Mesenchymal stem cell (in vitro differentiated cells and primary cell): Measurements from ENCODE around the gene ARID3A.

ENCODE experiments used
- DNase-seq: peaks from one replicate; pipeline ENCODE4 v3.0.0-alpha.2; 2013
- H2AFZ ChIP-seq: one replicate; pipeline ENCODE4 v1.6.1; 2013; ENCODE audit warnings: low read depth, mild to moderate bottlenecking, control low read depth, inconsistent platforms, low read length, moderate library complexity
- H2AK5ac ChIP-seq: 2 replicates; pipeline ENCODE4 v1.6.1; 2013; ENCODE audit warnings: low read length, moderate library complexity, mild to moderate bottlenecking, inconsistent platforms; ENCODE audit not compliant: severe bottlenecking
- H2BK120ac ChIP-seq: one replicate; pipeline ENCODE4 v1.6.1; 2013; ENCODE audit warnings: low read depth, mild to moderate bottlenecking, inconsistent platforms, low read length, moderate library complexity
- H2BK12ac ChIP-seq, 2 experiments: one replicate each; pipeline ENCODE4 v1.6.1; 2013; ENCODE audit warnings: inconsistent platforms in 2 of 2, low read length in 2 of 2, mild to moderate bottlenecking in 2 of 2, moderate library complexity in 2 of 2, control low read depth in 1 of 2
- H2BK15ac ChIP-seq: one replicate; pipeline ENCODE4 v1.6.1; 2013; ENCODE audit warnings: mild to moderate bottlenecking, low read depth, inconsistent platforms; ENCODE audit not compliant: poor library complexity, severe bottlenecking
- H2BK5ac ChIP-seq: 2 replicates; pipeline ENCODE4 v1.6.1; 2013; ENCODE audit warnings: low read depth, mild to moderate bottlenecking, low read length, control low read depth, inconsistent platforms; ENCODE audit not compliant: poor library complexity, severe bottlenecking
- H3K14ac ChIP-seq, 2 experiments: one replicate each; pipeline ENCODE4 v1.6.1; 2013; ENCODE audit warnings: inconsistent platforms in 2 of 2, low read length in 2 of 2, control low read depth in 1 of 2, mild to moderate bottlenecking in 1 of 2, moderate library complexity in 1 of 2
- H3K18ac ChIP-seq, 2 experiments: one replicate each; pipeline ENCODE4 v1.6.1; 2013; ENCODE audit warnings: inconsistent platforms in 2 of 2, low read length in 2 of 2, control low read depth in 1 of 2, low read depth in 1 of 2, mild to moderate bottlenecking in 1 of 2
- H3K23ac ChIP-seq, 2 experiments: one replicate each; pipeline ENCODE4 v1.6.1; 2013; ENCODE audit warnings: inconsistent platforms in 2 of 2, low read length in 2 of 2, mild to moderate bottlenecking in 2 of 2, moderate library complexity in 2 of 2, control low read depth in 1 of 2
- H3K27ac ChIP-seq: 2 replicates; pipeline ENCODE4 v1.5.1; 2013; ENCODE audit warnings: mild to moderate bottlenecking, moderate library complexity, low read length, control low read depth, inconsistent platforms; ENCODE audit not compliant: poor library complexity, severe bottlenecking
- H3K27me3 ChIP-seq, 2 experiments: 2 replicates each; pipeline versions ENCODE4 v1.6.1 to v1.7.0; 2013; ENCODE audit warnings: low read length in 2 of 2, mild to moderate bottlenecking in 2 of 2, moderate library complexity in 2 of 2, control low read depth in 1 of 2, inconsistent platforms in 1 of 2; ENCODE audit not compliant: control insufficient read depth in 1 of 2, insufficient read depth in 1 of 2
- H3K36me3 ChIP-seq, 2 experiments: 2 replicates each; pipeline versions ENCODE4 v1.6.1 to v1.7.0; 2013; ENCODE audit warnings: low read length in 2 of 2, control low read depth in 1 of 2, inconsistent platforms in 1 of 2, low read depth in 1 of 2, mild to moderate bottlenecking in 1 of 2; ENCODE audit not compliant: insufficient read depth in 2 of 2, control insufficient read depth in 1 of 2
- H3K4ac ChIP-seq, 2 experiments: one replicate each; pipeline ENCODE4 v1.6.1; 2013; ENCODE audit warnings: inconsistent platforms in 2 of 2, low read length in 2 of 2, mild to moderate bottlenecking in 2 of 2, moderate library complexity in 2 of 2, control low read depth in 1 of 2, low read depth in 1 of 2
- H3K4me1 ChIP-seq: 2 replicates; pipeline ENCODE4 v1.6.1; 2013; ENCODE audit warnings: low read depth, low read length, control low read depth; ENCODE audit not compliant: control insufficient read depth, insufficient read depth
- H3K4me2 ChIP-seq: 2 replicates; pipeline ENCODE4 v1.6.1; 2013; ENCODE audit warnings: low read length, mild to moderate bottlenecking, inconsistent platforms; ENCODE audit not compliant: poor library complexity, severe bottlenecking
- H3K4me3 ChIP-seq, 2 experiments: 2 replicates each; pipeline versions ENCODE4 v1.5.1 to v1.7.0; 2013; ENCODE audit warnings: low read length in 2 of 2, mild to moderate bottlenecking in 2 of 2, control low read depth in 1 of 2, low read depth in 1 of 2; ENCODE audit not compliant: insufficient read depth in 1 of 2
- H3K79me1 ChIP-seq: replicated peaks from 2 replicates; pipeline ENCODE4 v1.6.1; 2013; ENCODE audit warnings: mild to moderate bottlenecking, control low read depth, low read length, inconsistent platforms; ENCODE audit not compliant: poor library complexity, severe bottlenecking
- H3K9ac ChIP-seq: 2 replicates; pipeline ENCODE4 v1.7.0; 2013; ENCODE audit warnings: mild to moderate bottlenecking, low read length, moderate library complexity
- H3K9me3 ChIP-seq: 2 replicates; pipeline ENCODE4 v1.7.0; 2013; ENCODE audit warnings: mild to moderate bottlenecking, low read length; ENCODE audit not compliant: control insufficient read depth
- H4K8ac ChIP-seq: one replicate; pipeline ENCODE4 v1.6.1; 2013; ENCODE audit warnings: inconsistent platforms, mild to moderate bottlenecking, low read length, moderate library complexity
- H4K91ac ChIP-seq: one replicate; pipeline ENCODE4 v1.6.1; 2013; ENCODE audit warnings: mild to moderate bottlenecking, low read length, inconsistent platforms
- WGBS: methylation state at CpG from one replicate; pipeline ENCODE4 v1.1.7; 2013; ENCODE audit warnings: mixed read lengths; 5-methylcytosine and 5-hydroxymethylcytosine counted together

The ARID3A gene

GRCh38 chr19:912181-913079 is 13.4 kb upstream of the ARID3A start:
- H2AFZ ChIP-seq, result no peak overlapping the region
- WGBS, result under 1% methylated on average over 17 of the region's 69 CpGs
- H3K9ac ChIP-seq, result peak overlapping the region; percentile 80

GRCh38 chr19:913080-913748 is 12.6 kb upstream of the ARID3A start, which contains the start of gene R3HDM4:
Gene R3HDM4, minus strand, starts transcription at chr19:913219. Its CDS starts 62 bp downstream, at chr19:913157.
- peak within 1 kb of the TSS; percentile 99 for H4K8ac ChIP-seq
- peak within 1 kb of the TSS; percentile 95 for H4K91ac ChIP-seq
- peak within 1 kb of the TSS; percentile 97 for H3K4me2 ChIP-seq
- peak; percentile 68 for DNase-seq
- H3K9ac ChIP-seq, result peak within 1 kb of the TSS; percentile 88
- peaks cover 35% of the 10 kb centered on the region for H3K4me1 ChIP-seq
- peak within 1 kb of the TSS; percentile 78 for H3K4me3 ChIP-seq
- H3K23ac ChIP-seq, result peak within 1 kb of the TSS in 1 of 2 experiments; percentile 85
- peak within 1 kb of the TSS; percentile 82 for H2AFZ ChIP-seq
- H3K14ac ChIP-seq, result peak within 1 kb of the TSS; percentile 74 to 95
- H3K9me3 ChIP-seq, result no peaks in the 10 kb centered on the region
- H2BK120ac ChIP-seq, result peak within 1 kb of the TSS; percentile 93
- peak within 1 kb of the TSS; percentile 80 for H2AK5ac ChIP-seq
- peak within 1 kb of the TSS; percentile 50 for H2BK5ac ChIP-seq
- peak within 1 kb of the TSS; percentile 92 to 94 for H3K18ac ChIP-seq
- WGBS, result 4% methylated on average over 56 of the region's 76 CpGs
- no peak within 1 kb of the TSS for H3K27ac ChIP-seq
- H2BK15ac ChIP-seq, result peak within 1 kb of the TSS; percentile 86
- H2BK12ac ChIP-seq, result peak within 1 kb of the TSS in 1 of 2 experiments; percentile 29
- no peaks in the 10 kb centered on the region for H3K79me1 ChIP-seq
- H3K4ac ChIP-seq, result peak within 1 kb of the TSS; percentile 93 to 97
- H3K36me3 ChIP-seq, result peaks cover 0 to 14% of the 10 kb centered on the region in 2 experiments
- peaks cover 12 to 17% of the 10 kb centered on the region in 2 experiments for H3K27me3 ChIP-seq

More at GRCh38 chr19:912181-913079, 13.4 kb upstream of the ARID3A start:
- peak overlapping the region; percentile 80 for H4K8ac ChIP-seq
- H3K18ac ChIP-seq, result peak overlapping the region; percentile 87 to 92
- H4K91ac ChIP-seq, result peak overlapping the region; percentile 83
- peak overlapping the region; percentile 78 for H3K4me3 ChIP-seq
- H3K4me2 ChIP-seq, result peak overlapping the region; percentile 35
- peaks cover 31% of the 10 kb centered on the region for H3K4me1 ChIP-seq
- no peaks in the 10 kb centered on the region for H3K9me3 ChIP-seq
- H3K14ac ChIP-seq, result peak overlapping the region; percentile 23 to 74
- no peak overlapping the region for H2BK12ac ChIP-seq
- H3K4ac ChIP-seq, result peak overlapping the region in 1 of 2 experiments; percentile 14
- no peak for DNase-seq
- no peak overlapping the region for H3K23ac ChIP-seq
- H2BK15ac ChIP-seq, result peak overlapping the region; percentile 69
- H2BK120ac ChIP-seq, result peak overlapping the region; percentile 73
- H3K36me3 ChIP-seq, result peaks cover 0 to 17% of the 10 kb centered on the region in 2 experiments
- no peak overlapping the region for H2BK5ac ChIP-seq
- H3K27me3 ChIP-seq, result peaks cover 5 to 9% of the 10 kb centered on the region in 2 experiments
- no peak overlapping the region for H2AK5ac ChIP-seq
- no peak overlapping the region for H3K27ac ChIP-seq
- peaks cover 2% of the 10 kb centered on the region for H3K79me1 ChIP-seq

- Histone ChIP-seq H3K18ac (peak overlapping the region in 1 of 2 experiments; percentile 78), H2AFZ (no peak overlapping the region), H3K4me2 (peak overlapping the region; percentile 69), H3K14ac (no peak overlapping the region), H3K9ac (no peak overlapping the region), H3K27me3 (peaks cover 40 to 42% of the 10 kb centered on the region in 2 experiments), H3K79me1 (no peaks in the 10 kb centered on the region), H3K4ac (no peak overlapping the region), H2AK5ac (no peak overlapping the region), H3K4me1 (peaks cover 42% of the 10 kb centered on the region), H4K91ac (no peak overlapping the region), H3K27ac (no peak overlapping the region), H4K8ac (no peak overlapping the region), H2BK15ac (peak overlapping the region; percentile 48), H2BK12ac (peak overlapping the region in 1 of 2 experiments; percentile 24), H3K4me3 (no peak overlapping the region), H3K23ac (peak overlapping the region in 1 of 2 experiments; percentile 50), H3K36me3 (peaks cover 0 to under 1% of the 10 kb centered on the region in 2 experiments), H2BK120ac (no peak overlapping the region), H2BK5ac (no peak overlapping the region), H3K9me3 (no peaks in the 10 kb centered on the region)
- no peak for DNase-seq
- WGBS, result 4% methylated on average over 14 of the region's 35 CpGs
Observed at GRCh38 chr19:916645-917322, 9.1 kb upstream of the ARID3A start.
